HG02571 (cell line): ENCODE results near the gene TNC.

Source experiments
- ATAC-seq: cut with Tn5 transposase; IDR thresholded peaks from one replicate; pipeline ENCODE4 v1.9.1; 2021; ENCODE audit warnings: mild to moderate bottlenecking, moderate library complexity; ENCODE audit not compliant: unreplicated experiment

The TNC gene

DNA sequence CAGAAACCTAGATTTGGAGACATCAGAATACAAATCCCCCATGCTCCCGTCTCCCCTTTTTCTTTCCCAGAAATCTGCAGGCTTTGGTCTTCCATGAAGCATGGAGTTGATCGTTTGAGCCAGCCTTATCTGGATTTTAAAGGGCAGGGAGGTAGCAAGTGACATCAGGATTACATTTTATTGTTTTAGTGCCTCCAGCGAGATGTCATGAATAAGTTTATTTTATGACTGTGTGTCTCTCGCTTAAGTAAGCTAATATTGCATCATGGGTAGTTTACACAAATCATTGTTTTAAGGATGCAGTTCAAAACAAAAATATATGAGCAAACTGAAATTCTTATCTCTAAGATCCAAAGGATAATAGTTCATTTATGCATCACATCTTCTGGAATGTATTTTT lies 136.9 kb downstream of the TNC start:
- ATAC-seq = no peak

DNA sequence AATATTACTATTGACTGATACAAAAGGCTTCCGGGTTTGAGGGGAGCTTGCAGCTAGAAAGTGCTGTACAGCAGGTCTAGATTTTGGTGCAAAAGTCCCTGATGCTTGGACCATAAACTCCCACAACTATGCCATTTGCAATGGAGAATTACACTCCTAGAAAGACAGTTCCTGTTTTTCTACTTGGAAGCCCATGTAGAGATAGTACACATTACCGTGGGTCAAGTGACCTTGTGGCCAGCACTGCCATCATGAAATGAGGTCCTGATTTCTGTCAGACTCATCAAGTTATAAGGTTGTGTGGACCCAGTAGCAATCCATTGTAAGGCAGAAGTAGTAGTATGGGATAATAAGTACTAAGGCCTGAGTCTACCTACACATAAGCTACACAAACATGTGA lies 144.7 kb downstream of the TNC start:
- ATAC-seq = no peak

DNA sequence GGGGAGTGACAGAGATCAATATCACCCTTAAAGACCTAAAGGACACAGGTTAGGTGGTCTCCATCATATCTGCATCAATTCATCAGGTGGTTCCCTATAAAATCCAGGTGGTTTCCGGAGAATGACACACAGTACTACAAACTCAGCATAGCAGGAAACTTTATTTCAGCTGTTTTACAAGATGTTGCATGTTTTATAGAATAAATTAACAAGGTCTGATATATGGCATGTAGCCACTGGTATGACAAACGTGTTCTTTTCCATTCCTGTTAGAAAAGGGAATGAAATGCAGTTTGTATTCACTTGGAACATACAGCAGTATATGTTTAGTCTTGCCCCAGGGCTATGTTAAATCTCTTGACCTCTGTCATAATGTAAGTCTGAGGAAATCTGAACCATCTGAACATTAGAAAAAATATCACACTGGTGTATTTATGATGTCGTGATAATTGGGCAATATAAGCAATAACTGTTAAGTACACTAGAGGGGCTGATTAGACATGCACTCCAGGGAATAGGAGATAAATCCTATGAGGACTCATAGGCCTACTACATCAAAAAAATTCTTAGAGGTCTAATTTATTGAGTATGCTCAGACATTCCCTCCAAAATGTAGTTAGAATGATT lies 145.3 kb downstream of the TNC start:
- ATAC-seq = no peak
